Mesothelial cell of epicardium (in vitro differentiated cells): ENCODE data around the gene RNF141. TPM values are rescaled to one million over a fixed set of nuclear protein-coding genes. Genes with fewer than 3 reads are reported as not detected.
A peak's percentile ranks its signal among the peaks of the same experiment; 100 is the strongest.

Experiments used
- DNase-seq, 2 experiments: peaks; one replicate each; pipeline ENCODE4 v3.0.0; 2021; ENCODE audit warnings: low spot score in 2 of 2; ENCODE audit not compliant: unreplicated experiment in 2 of 2
- H3K27ac Mint-ChIP-seq: 2 replicates; pipeline ENCODE4 v1.8.0; 2021; ENCODE audit warnings: mixed read lengths
- H3K27me3 Mint-ChIP-seq: 2 replicates; pipeline ENCODE4 v1.8.0; 2021; ENCODE audit warnings: low read depth, mixed read lengths
- H3K36me3 Mint-ChIP-seq: 2 replicates; pipeline ENCODE4 v1.8.0; 2021; ENCODE audit warnings: mixed read lengths
- H3K4me1 Mint-ChIP-seq: 2 replicates; pipeline ENCODE4 v1.8.0; 2021; ENCODE audit warnings: mixed read lengths
- H3K4me3 Mint-ChIP-seq: 2 replicates; pipeline ENCODE4 v1.8.0; 2021; ENCODE audit warnings: mild to moderate bottlenecking, moderate library complexity, mixed read lengths
- H3K9me3 Mint-ChIP-seq: 2 replicates; pipeline ENCODE4 v1.8.0; 2021; ENCODE audit warnings: mixed read lengths
- total RNA-seq: library from RNA; stranded (reverse); gene quantifications from 3 replicates; pipeline ENCODE4 v1.2.1, GENCODE V29; 2021
- TF ChIP-seq, protein P1 (sequence below): fragments of 200-600 bp; sonication (generic); IDR thresholded peaks from one replicate; pipeline ENCODE4 v1.5.0; 2021; ENCODE audit warnings: antibody characterized with exemption; ENCODE audit not compliant: unreplicated experiment

The RNF141 gene
- total RNA-seq, 1 donor from 2014 or later, result 24.9 TPM

DNA sequence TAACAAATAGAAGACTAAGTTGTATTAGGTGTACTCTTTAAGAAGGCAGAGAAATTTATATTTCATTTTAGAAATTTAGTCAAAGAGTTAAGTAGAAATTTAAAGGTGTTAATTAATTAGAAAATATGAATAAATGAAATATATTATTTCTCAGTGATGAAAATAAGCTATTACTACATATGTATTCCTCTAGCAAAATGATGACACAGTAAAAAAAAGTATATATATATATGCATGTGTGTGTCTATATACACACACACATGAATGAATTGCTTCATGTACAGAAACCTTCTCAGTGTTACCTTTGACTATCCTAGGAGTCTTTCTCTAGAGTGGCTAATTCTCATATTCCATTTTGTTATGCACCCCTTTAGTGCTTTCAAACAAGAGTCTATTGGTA is 7.7 kb downstream of the RNF141 start:
- Mint-ChIP-seq H3K4me1 (no peaks in the 10 kb centered on the region), H3K9me3 (no peaks in the 10 kb centered on the region), H3K27me3 (no peaks in the 10 kb centered on the region), H3K27ac (no peak overlapping the region), H3K36me3 (peaks cover 24% of the 10 kb centered on the region), H3K4me3 (no peak overlapping the region)
- TF ChIP-seq, protein P1, sequence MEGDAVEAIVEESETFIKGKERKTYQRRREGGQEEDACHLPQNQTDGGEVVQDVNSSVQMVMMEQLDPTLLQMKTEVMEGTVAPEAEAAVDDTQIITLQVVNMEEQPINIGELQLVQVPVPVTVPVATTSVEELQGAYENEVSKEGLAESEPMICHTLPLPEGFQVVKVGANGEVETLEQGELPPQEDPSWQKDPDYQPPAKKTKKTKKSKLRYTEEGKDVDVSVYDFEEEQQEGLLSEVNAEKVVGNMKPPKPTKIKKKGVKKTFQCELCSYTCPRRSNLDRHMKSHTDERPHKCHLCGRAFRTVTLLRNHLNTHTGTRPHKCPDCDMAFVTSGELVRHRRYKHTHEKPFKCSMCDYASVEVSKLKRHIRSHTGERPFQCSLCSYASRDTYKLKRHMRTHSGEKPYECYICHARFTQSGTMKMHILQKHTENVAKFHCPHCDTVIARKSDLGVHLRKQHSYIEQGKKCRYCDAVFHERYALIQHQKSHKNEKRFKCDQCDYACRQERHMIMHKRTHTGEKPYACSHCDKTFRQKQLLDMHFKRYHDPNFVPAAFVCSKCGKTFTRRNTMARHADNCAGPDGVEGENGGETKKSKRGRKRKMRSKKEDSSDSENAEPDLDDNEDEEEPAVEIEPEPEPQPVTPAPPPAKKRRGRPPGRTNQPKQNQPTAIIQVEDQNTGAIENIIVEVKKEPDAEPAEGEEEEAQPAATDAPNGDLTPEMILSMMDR, result no peak
- DNase-seq, result no peak

DNA sequence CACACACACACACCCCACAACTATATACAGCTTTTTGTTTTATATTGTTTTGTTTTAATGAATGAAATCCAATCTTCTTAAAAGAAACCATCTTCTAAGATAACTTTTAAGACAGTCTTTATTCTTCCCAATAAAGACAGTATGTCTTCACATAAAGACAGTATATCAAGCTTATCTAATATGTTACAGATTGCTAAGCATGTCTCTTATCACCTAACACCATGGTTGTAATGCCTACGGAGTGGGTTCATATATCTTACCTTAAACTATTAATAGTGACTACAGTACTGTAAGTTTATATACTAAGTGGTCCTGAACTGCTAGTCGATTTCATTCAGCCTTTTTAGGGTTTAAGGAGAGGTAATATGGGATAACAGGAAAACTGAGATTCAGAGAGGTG is 8.5 kb downstream of the RNF141 start:
- Mint-ChIP-seq H3K4me3 (no peak overlapping the region), H3K27ac (no peak overlapping the region), H3K27me3 (no peaks in the 10 kb centered on the region), H3K4me1 (peaks cover 2% of the 10 kb centered on the region), H3K9me3 (no peaks in the 10 kb centered on the region), H3K36me3 (peaks cover 26% of the 10 kb centered on the region)
- TF ChIP-seq, protein P1, result no peak
- no peak for DNase-seq

DNA sequence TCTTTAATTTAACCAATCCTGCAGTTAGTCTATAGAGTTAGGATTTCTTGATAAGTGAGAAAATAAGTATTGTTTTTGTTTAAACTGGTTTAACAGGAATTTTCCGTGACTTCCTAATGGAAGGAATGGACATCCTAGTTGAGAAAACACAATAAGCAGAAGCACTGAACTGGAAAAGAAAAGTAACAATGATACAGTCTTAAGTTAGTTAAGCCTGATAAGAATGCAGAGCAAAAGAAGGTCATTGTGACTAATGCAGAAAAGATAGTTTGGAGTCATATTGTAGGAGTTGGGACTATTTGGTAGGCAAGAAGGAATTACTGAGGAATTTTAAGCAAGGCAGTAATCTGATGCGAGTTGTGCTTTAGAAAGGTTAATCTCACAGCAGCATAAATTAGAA is 11.7 kb downstream of the RNF141 start:
- TF ChIP-seq, protein P1, result no peak
- Mint-ChIP-seq H3K36me3 (peaks cover 43% of the 10 kb centered on the region), H3K27ac (no peak overlapping the region), H3K4me1 (peaks cover 5% of the 10 kb centered on the region), H3K27me3 (no peaks in the 10 kb centered on the region), H3K4me3 (no peak overlapping the region), H3K9me3 (no peaks in the 10 kb centered on the region)
- no peak for DNase-seq

DNA sequence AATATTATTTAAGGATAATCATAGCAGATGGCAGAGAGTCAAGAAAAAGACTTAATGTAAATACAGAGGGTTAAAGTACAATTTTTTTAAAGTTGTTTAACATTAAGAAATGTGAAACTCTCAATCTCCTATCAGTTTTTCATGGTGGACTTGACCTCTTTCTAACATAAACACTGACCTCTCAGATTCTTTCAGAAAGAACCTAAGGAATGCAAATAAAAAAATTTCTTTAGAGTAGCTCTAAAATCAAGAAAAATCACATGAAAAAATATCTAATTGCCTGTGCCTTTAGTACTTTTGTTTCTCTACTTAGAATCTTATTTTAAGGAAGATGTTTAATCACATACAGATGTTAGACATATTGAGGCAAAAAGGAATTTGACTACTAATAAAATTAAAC is 12.9 kb downstream of the RNF141 start:
- no peak overlapping the region for H3K4me3 Mint-ChIP-seq
- TF ChIP-seq, protein P1, result no peak

DNA sequence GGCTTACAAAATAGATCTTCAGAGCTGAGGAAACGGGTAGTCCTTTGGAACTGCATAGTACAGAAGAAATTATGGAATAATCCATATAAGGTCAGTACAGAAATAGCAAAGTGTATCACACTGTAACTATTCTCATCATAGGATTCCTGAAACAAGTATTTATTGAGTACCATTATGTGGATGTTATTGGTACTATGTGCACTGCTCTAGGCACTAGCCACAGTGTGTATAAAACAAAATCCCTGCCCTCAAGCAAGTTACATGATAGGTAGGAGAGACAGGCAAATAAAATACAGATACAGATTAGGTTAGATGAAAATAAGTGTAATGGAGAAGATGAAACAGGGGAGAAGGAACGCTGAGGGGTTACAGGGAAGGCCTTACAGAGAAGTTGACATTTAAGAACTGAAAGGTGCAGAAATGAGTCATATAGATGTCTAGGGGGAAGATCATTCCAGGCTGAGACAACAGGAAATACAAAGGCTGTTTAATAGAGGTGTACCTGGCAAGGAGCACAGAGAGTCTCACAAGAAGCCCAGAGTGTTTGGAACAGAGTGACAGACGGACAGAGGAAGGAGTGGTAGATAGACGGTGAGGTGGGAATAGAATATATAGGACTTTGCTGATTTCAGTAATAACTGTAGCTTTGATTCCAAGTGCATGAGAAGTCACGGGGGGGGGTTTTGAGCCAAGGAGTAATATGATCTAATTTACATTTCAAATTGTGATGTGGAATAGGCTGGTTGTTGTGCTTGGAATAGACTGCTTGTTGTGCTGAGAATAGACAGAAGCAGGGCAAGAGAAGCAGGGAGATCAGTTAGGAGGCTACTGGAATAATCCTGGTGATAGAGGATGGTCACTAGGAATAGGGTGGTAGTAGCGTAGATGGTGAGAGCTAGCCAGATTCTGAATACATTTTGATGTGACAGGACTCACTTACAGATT is 13.7 kb downstream of the RNF141 start:
- peaks cover 5% of the 10 kb centered on the region for H3K4me1 Mint-ChIP-seq
- H3K27ac Mint-ChIP-seq, result peak overlapping the region; percentile 31
- H3K9me3 Mint-ChIP-seq, result no peaks in the 10 kb centered on the region
- no peak for DNase-seq
- no peaks in the 10 kb centered on the region for H3K27me3 Mint-ChIP-seq
- TF ChIP-seq, protein P1, result no peak
- peaks cover 43% of the 10 kb centered on the region for H3K36me3 Mint-ChIP-seq
- H3K4me3 Mint-ChIP-seq, result no peak overlapping the region

More for the DNA sequence above, 12.9 kb downstream of the RNF141 start:
- H3K36me3 Mint-ChIP-seq, result peaks cover 43% of the 10 kb centered on the region
- peaks cover 5% of the 10 kb centered on the region for H3K4me1 Mint-ChIP-seq
- H3K27ac Mint-ChIP-seq, result peak overlapping the region; percentile 45
- no peak for DNase-seq
- H3K9me3 Mint-ChIP-seq, result no peaks in the 10 kb centered on the region
- no peaks in the 10 kb centered on the region for H3K27me3 Mint-ChIP-seq
